Esophagus (tissue), 2 donors: ENCODE measurements around the gene KIF26A. TPM values are rescaled to one million over a fixed set of nuclear protein-coding genes. Genes with fewer than 3 reads are reported as not detected.

Experiments used
- H3K27ac ChIP-seq, 2 donors: one replicate each; pipeline ENCODE4 v1.5.1; 2013; ENCODE audit warnings: low read depth in 2 of 2, mild to moderate bottlenecking in 2 of 2, inconsistent platforms in 1 of 2, low read length in 1 of 2, moderate library complexity in 1 of 2
- H3K27me3 ChIP-seq, 2 donors: one replicate each; pipeline ENCODE4 v1.6.1; 2013; ENCODE audit warnings: low read length in 2 of 2, control low read depth in 1 of 2, mild to moderate bottlenecking in 1 of 2; ENCODE audit not compliant: insufficient read depth in 2 of 2, control insufficient read depth in 1 of 2
- H3K36me3 ChIP-seq, 2 donors: one replicate each; pipeline ENCODE4 v1.6.1; 2013; ENCODE audit warnings: low read length in 1 of 2; ENCODE audit not compliant: control insufficient read depth in 2 of 2, insufficient read depth in 2 of 2
- H3K4me1 ChIP-seq, 2 donors: one replicate each; pipeline ENCODE4 v1.6.1; 2013; ENCODE audit warnings: low read length in 1 of 2; ENCODE audit not compliant: control insufficient read depth in 2 of 2, insufficient read depth in 2 of 2
- H3K4me3 ChIP-seq, 2 donors: one replicate each; pipeline ENCODE4 v1.5.1; 2013; ENCODE audit warnings: low read length in 2 of 2, mild to moderate bottlenecking in 2 of 2, low read depth in 1 of 2, moderate library complexity in 1 of 2
- H3K9me3 ChIP-seq, 2 donors: one replicate each; pipeline ENCODE4 v1.6.1; 2013; ENCODE audit warnings: mild to moderate bottlenecking in 2 of 2, low read depth in 1 of 2, low read length in 1 of 2, moderate library complexity in 1 of 2; ENCODE audit not compliant: control insufficient read depth in 2 of 2, insufficient read depth in 1 of 2
- WGBS, 2 donors: extraction: QIAGEN DNeasy Blood & Tissue Kit; methylation state at CpG; one replicate each; pipeline ENCODE4 v1.1.7; 2013; 5-methylcytosine and 5-hydroxymethylcytosine counted together
- polyA plus RNA-seq, 2 donors: library from polyadenylated mRNA; stranded (reverse); fragments of 200-250 nt; gene quantifications; one replicate each; pipeline ENCODE4 v1.2.3, GENCODE V29; 2013
- donor health status: healthy with polysubstance abuse.
- donor health status: Bipolar disorder and iron deficiency.

Gene KIF26A
- polyA plus RNA-seq, 2 donors: 0.73 to 1.8 TPM

GRCh38 chr14:104129556-104129955 is 8.8 kb upstream of the KIF26A start:
- Histone ChIP-seq H3K9me3 (peaks cover 3 to 10% of the 10 kb centered on the region in 2 donors), H3K4me3 (no peak overlapping the region), H3K36me3 (no peaks in the 10 kb centered on the region), H3K27ac (no peak overlapping the region), H3K4me1 (no peaks in the 10 kb centered on the region), H3K27me3 (peaks cover 0 to 2% of the 10 kb centered on the region in 2 donors)
- 95 to 96% methylated on average over 1 of the region's 1 CpG for WGBS, 2 donors

GRCh38 chr14:104130974-104131651 is 7.3 kb upstream of the KIF26A start:
- peaks cover 3 to 8% of the 10 kb centered on the region in 2 donors for H3K9me3 ChIP-seq
- H3K36me3 ChIP-seq: no peaks in the 10 kb centered on the region
- no peak overlapping the region for H3K4me3 ChIP-seq
- H3K27ac ChIP-seq: no peak overlapping the region
- 18 to 19% methylated on average over 11 of the region's 11 CpGs for WGBS, 2 donors
- no peaks in the 10 kb centered on the region for H3K4me1 ChIP-seq
- peaks cover 2 to 4% of the 10 kb centered on the region in 2 donors for H3K27me3 ChIP-seq

- Histone ChIP-seq H3K4me1 (peaks cover 3 to 5% of the 10 kb centered on the region in 2 donors), H3K4me3 (no peak overlapping the region), H3K27ac (no peak overlapping the region), H3K36me3 (no peaks in the 10 kb centered on the region), H3K27me3 (peaks cover 2 to 4% of the 10 kb centered on the region in 2 donors), H3K9me3 (peaks cover 3 to 8% of the 10 kb centered on the region in 2 donors)
- WGBS, 2 donors: 73 to 78% methylated on average over 23 of the region's 23 CpGs
These were observed 6.2 kb upstream of the KIF26A start for GRCh38 chr14:104131968-104132732.

- 22 to 30% methylated on average over 7 of the region's 7 CpGs for WGBS, 2 donors
- peaks cover 3 to 8% of the 10 kb centered on the region in 2 donors for H3K9me3 ChIP-seq
- H3K27me3 ChIP-seq: peaks cover 3 to 8% of the 10 kb centered on the region in 2 donors
- peaks cover 4 to 9% of the 10 kb centered on the region in 2 donors for H3K4me1 ChIP-seq
- H3K4me3 ChIP-seq: no peak overlapping the region
- H3K36me3 ChIP-seq: no peaks in the 10 kb centered on the region
- H3K27ac ChIP-seq: no peak overlapping the region
These were observed 5.4 kb upstream of the KIF26A start for GRCh38 chr14:104132981-104133380.

- WGBS, 2 donors: 77 to 83% methylated on average over 9 of the region's 9 CpGs
- Histone ChIP-seq H3K27ac (no peak overlapping the region), H3K4me3 (no peak overlapping the region), H3K4me1 (peaks cover 10 to 11% of the 10 kb centered on the region in 2 donors), H3K36me3 (no peaks in the 10 kb centered on the region), H3K9me3 (peaks cover 3 to 8% of the 10 kb centered on the region in 2 donors), H3K27me3 (peaks cover 7 to 10% of the 10 kb centered on the region in 2 donors)
These were observed 4.9 kb upstream of the KIF26A start for GRCh38 chr14:104133496-104133895.

GRCh38 chr14:104134061-104134965 is 4.1 kb upstream of the KIF26A start:
- peaks cover 3 to 8% of the 10 kb centered on the region in 2 donors for H3K9me3 ChIP-seq
- peaks cover 11 to 13% of the 10 kb centered on the region in 2 donors for H3K4me1 ChIP-seq
- H3K27ac ChIP-seq: no peak overlapping the region
- no peaks in the 10 kb centered on the region for H3K36me3 ChIP-seq
- no peak overlapping the region for H3K4me3 ChIP-seq
- 41 to 50% methylated on average over 29 to 31 of the region's 31 CpGs for WGBS, 2 donors
- H3K27me3 ChIP-seq: peaks cover 7 to 10% of the 10 kb centered on the region in 2 donors

- no peaks in the 10 kb centered on the region for H3K36me3 ChIP-seq
- no peak overlapping the region for H3K4me3 ChIP-seq
- H3K27ac ChIP-seq: no peak overlapping the region
- peaks cover 2 to 6% of the 10 kb centered on the region in 2 donors for H3K9me3 ChIP-seq
- peaks cover 11 to 13% of the 10 kb centered on the region in 2 donors for H3K4me1 ChIP-seq
- WGBS, 2 donors: 3 to 4% methylated on average over 46 to 47 of the region's 47 CpGs
- H3K27me3 ChIP-seq: peaks cover 10 to 11% of the 10 kb centered on the region in 2 donors
These were observed 3.1 kb upstream of the KIF26A start for GRCh38 chr14:104135121-104135903.

GRCh38 chr14:104135904-104136471 is 2.4 kb upstream of the KIF26A start:
- H3K4me1 ChIP-seq: peaks cover 11 to 13% of the 10 kb centered on the region in 2 donors
- peaks cover 10 to 11% of the 10 kb centered on the region in 2 donors for H3K27me3 ChIP-seq
- peak overlapping the region in 1 of 2 donors; percentile 27 for H3K4me3 ChIP-seq
- no peaks in the 10 kb centered on the region for H3K36me3 ChIP-seq
- H3K27ac ChIP-seq: no peak overlapping the region
- WGBS, 2 donors: 2 to 5% methylated on average over 30 to 78 of the region's 78 CpGs
- no peaks in the 10 kb centered on the region for H3K9me3 ChIP-seq
